H1 (cell line): Measurements from ENCODE around the gene LBP. TPM values are rescaled to one million over a fixed set of nuclear protein-coding genes. Genes with fewer than 3 reads are reported as not detected.

Experiments
- CTCF ChIA-PET: fragments of 300-600 bp; sonication (Branson Sonifier 250); formaldehyde crosslinking; loops from one replicate; lab custom pipeline; 2021; ENCODE audit not compliant: partially characterized antibody; lab: Charles Lee
- POLR2A ChIA-PET: fragments of 300-600 bp; sonication (Branson Sonifier 250); formaldehyde crosslinking; loops from one replicate; lab custom pipeline; 2021; ENCODE audit warnings: inconsistent platforms; ENCODE audit not compliant: partially characterized antibody; lab: Charles Lee
- DNase-seq, 2 experiments: peaks; one replicate each; pipeline versions ENCODE4 v3.0.0 to v3.0.0-alpha.2; 2010 to 2022; ENCODE audit warnings: low spot score in 2 of 2, low read depth in 1 of 2, mixed read lengths in 1 of 2
- FAIRE-seq: peaks from 2 replicates; lab custom pipeline; 2011; peaks lifted over from hg19 to GRCh38; lab: Jason Lieb, UNC
- H2AFZ ChIP-seq: 2 replicates; pipeline ENCODE4 v1.8.1; 2012; ENCODE audit warnings: low read length, inconsistent platforms
- H2AK5ac ChIP-seq: 2 replicates; pipeline ENCODE4 v1.6.1; 2013; ENCODE audit warnings: low read depth, low read length
- H2BK120ac ChIP-seq: replicated peaks from 2 replicates; pipeline ENCODE3; 2013; ENCODE audit warnings: low read depth, low read length, inconsistent platforms
- H2BK12ac ChIP-seq: 2 replicates; pipeline ENCODE4 v1.6.1; 2013; ENCODE audit warnings: low read depth, low read length
- H2BK15ac ChIP-seq: 2 replicates; pipeline ENCODE4 v1.6.1; 2013; ENCODE audit warnings: low read length
- H2BK20ac ChIP-seq: 2 replicates; pipeline ENCODE4 v1.6.1; 2013; ENCODE audit warnings: low read length
- H2BK5ac ChIP-seq: 2 replicates; pipeline ENCODE4 v1.6.1; 2013; ENCODE audit warnings: low read depth, low read length
- H3K14ac ChIP-seq: 2 replicates; pipeline ENCODE4 v1.6.1; 2013; ENCODE audit warnings: inconsistent platforms; ENCODE audit not compliant: insufficient read length
- H3K18ac ChIP-seq: 2 replicates; pipeline ENCODE4 v1.6.1; 2013; ENCODE audit warnings: low read length; ENCODE audit errors: extremely low read depth
- H3K23ac ChIP-seq: 2 replicates; pipeline ENCODE4 v1.6.1; 2013; ENCODE audit warnings: inconsistent platforms; ENCODE audit not compliant: insufficient read length
- H3K23me2 ChIP-seq: 2 replicates; pipeline ENCODE4 v1.6.1; 2013; ENCODE audit warnings: low read depth, low read length
- H3K27ac ChIP-seq: 2 replicates; pipeline ENCODE4 v1.6.1; 2011; ENCODE audit warnings: low read depth, low read length, inconsistent platforms
- H3K27me3 ChIP-seq, 4 experiments: replicated peaks in 1 of 4; 1 replicate in 1 of 4; 2 replicates in 3 of 4; pipeline versions ENCODE4 v1.6.1 to v1.8.1; 2011 to 2013; ENCODE audit warnings: low read length in 3 of 4, mild to moderate bottlenecking in 3 of 4, inconsistent platforms in 2 of 4, mixed read lengths in 2 of 4, moderate library complexity in 1 of 4; ENCODE audit not compliant: control insufficient read depth in 3 of 4, insufficient read depth in 3 of 4; ENCODE audit errors: extremely low read depth in 1 of 4
- H3K36me3 ChIP-seq, 4 experiments: 2 replicates each; pipeline versions ENCODE4 v1.6.1 to v1.8.1; 2011 to 2013; ENCODE audit warnings: mild to moderate bottlenecking in 4 of 4, low read length in 3 of 4, moderate library complexity in 2 of 4, control low read depth in 1 of 4, inconsistent platforms in 1 of 4; ENCODE audit not compliant: insufficient read depth in 4 of 4, control insufficient read depth in 2 of 4
- H3K4ac ChIP-seq: replicated peaks from 2 replicates; pipeline ENCODE3; 2013; ENCODE audit warnings: low read length, low read depth, mixed read lengths, inconsistent platforms; ENCODE audit not compliant: insufficient read length
- H3K4me1 ChIP-seq, 4 experiments: replicated peaks in 1 of 4; 1 replicate in 1 of 4; 2 replicates in 3 of 4; pipeline versions ENCODE4 v1.6.1 to v1.8.1; 2011 to 2013; ENCODE audit warnings: low read length in 3 of 4, inconsistent platforms in 2 of 4, mixed read lengths in 1 of 4; ENCODE audit not compliant: insufficient read depth in 4 of 4, control insufficient read depth in 3 of 4
- H3K4me2 ChIP-seq, 2 experiments: 2 replicates each; pipeline versions ENCODE4 v1.6.1 to v1.8.1; 2011 to 2013; ENCODE audit warnings: low read depth in 2 of 2, low read length in 2 of 2, control low read depth in 1 of 2, inconsistent platforms in 1 of 2, mild to moderate bottlenecking in 1 of 2; ENCODE audit not compliant: insufficient read depth in 1 of 2
- H3K4me3 ChIP-seq, 4 experiments: fragments of 200-600, 300-600 bp in 1 of 4; sonication (generic), shearing (Covaris generic), sonication (Bioruptor Twin) in 1 of 4; 2 replicates each; pipeline versions ENCODE4 v1.5.1 to v1.8.1; 2011 to 2016; ENCODE audit warnings: low read length in 4 of 4, low read depth in 3 of 4, control low read depth in 2 of 4, inconsistent platforms in 2 of 4, mild to moderate bottlenecking in 2 of 4, mixed read lengths in 1 of 4, moderate library complexity in 1 of 4; ENCODE audit not compliant: insufficient read depth in 2 of 4; ENCODE audit errors: extremely low read depth in 1 of 4
- H3K56ac ChIP-seq: replicated peaks from 2 replicates; pipeline ENCODE3; 2013; ENCODE audit warnings: low read depth, mild to moderate bottlenecking, mixed read lengths, low read length, inconsistent platforms; ENCODE audit not compliant: insufficient read length
- H3K79me1 ChIP-seq: 2 replicates; pipeline ENCODE4 v1.6.1; 2013; ENCODE audit warnings: low read depth, low read length, control low read depth
- H3K79me2 ChIP-seq, 2 experiments: 2 replicates each; pipeline versions ENCODE4 v1.6.1 to v1.8.1; 2012 to 2013; ENCODE audit warnings: low read length in 2 of 2, mild to moderate bottlenecking in 2 of 2, inconsistent platforms in 1 of 2; ENCODE audit not compliant: insufficient read depth in 2 of 2, control insufficient read depth in 1 of 2
- H3K9ac ChIP-seq, 4 experiments: replicated peaks in 1 of 4; 1 replicate in 1 of 4; 2 replicates in 3 of 4; pipeline versions ENCODE4 v1.6.1 to v1.8.1; 2011 to 2013; ENCODE audit warnings: low read depth in 3 of 4, low read length in 3 of 4, control low read depth in 2 of 4, mild to moderate bottlenecking in 2 of 4, moderate library complexity in 2 of 4, inconsistent platforms in 1 of 4; ENCODE audit errors: extremely low read depth in 1 of 4
- H3K9me3 ChIP-seq, 2 experiments: 2 replicates each; pipeline versions ENCODE4 v1.6.1 to v1.8.1; 2012 to 2013; ENCODE audit warnings: mild to moderate bottlenecking in 2 of 2, moderate library complexity in 2 of 2, control low read depth in 1 of 2, inconsistent platforms in 1 of 2, low read depth in 1 of 2, low read length in 1 of 2, mixed read lengths in 1 of 2; ENCODE audit not compliant: insufficient read depth in 2 of 2
- H4K20me1 ChIP-seq, 2 experiments: replicated peaks in 1 of 2; 2 replicates each; pipeline versions ENCODE3 to v1.8.1; 2011 to 2013; ENCODE audit warnings: inconsistent platforms in 2 of 2, low read length in 2 of 2, mild to moderate bottlenecking in 1 of 2; ENCODE audit not compliant: insufficient read depth in 2 of 2, control insufficient read depth in 1 of 2
- H4K5ac ChIP-seq: 2 replicates; pipeline ENCODE4 v1.6.1; 2013; ENCODE audit warnings: low read length, low read depth, mixed read lengths, inconsistent platforms; ENCODE audit not compliant: insufficient read length
- H4K8ac ChIP-seq: 2 replicates; pipeline ENCODE4 v1.8.0; 2013; ENCODE audit warnings: mild to moderate bottlenecking, moderate library complexity, low read length, inconsistent platforms; ENCODE audit not compliant: insufficient read depth; ENCODE audit errors: extremely low read depth
- H4K91ac ChIP-seq: replicated peaks from 2 replicates; pipeline ENCODE3; 2013; ENCODE audit warnings: low read length, mixed read lengths, inconsistent platforms; ENCODE audit not compliant: insufficient read length
- CEBPB ChIP-seq: IDR thresholded peaks from 2 replicates; pipeline ENCODE4 v1.6.1; 2012; ENCODE audit warnings: low read depth, low read length
- FOSL1 ChIP-seq: IDR thresholded peaks from 2 replicates; pipeline ENCODE4 v1.6.1; 2011; ENCODE audit warnings: mild to moderate bottlenecking, low read depth, low read length, moderate library complexity; ENCODE audit not compliant: insufficient read depth
- KDM1A ChIP-seq: fragments of 200-600, 300-600 bp; sonication (generic); IDR thresholded peaks from 2 replicates; pipeline ENCODE4 v1.7.1; 2016; ENCODE audit warnings: mild to moderate bottlenecking, low read length, borderline replicate concordance
- KDM4A ChIP-seq: IDR thresholded peaks from one replicate; pipeline ENCODE4 v1.7.1; 2012; ENCODE audit warnings: low read depth, mild to moderate bottlenecking, moderate library complexity, low read length, inconsistent platforms; ENCODE audit not compliant: severe bottlenecking
- NANOG ChIP-seq: IDR thresholded peaks from 2 replicates; pipeline ENCODE4 v1.6.1; 2011; ENCODE audit warnings: low read length, low read depth, mild to moderate bottlenecking, inconsistent platforms; ENCODE audit not compliant: insufficient read depth, poor library complexity, severe bottlenecking
- SAP30 ChIP-seq: fragments of 300-600 bp; sonication (generic); IDR thresholded peaks from 2 replicates; pipeline ENCODE4 v1.7.1; 2012; ENCODE audit warnings: low read length, moderate library complexity, mild to moderate bottlenecking, inconsistent platforms; ENCODE audit not compliant: insufficient read depth, insufficient replicate concordance
- SIN3A ChIP-seq, 2 experiments: IDR thresholded peaks in 1 of 2; conservative IDR thresholded peaks in 1 of 2; 2 replicates each; pipeline ENCODE4 v1.6.1; 2011 to 2012; ENCODE audit warnings: low read length in 2 of 2, improper control_type of control experiment in 1 of 2, low read depth in 1 of 2, mild to moderate bottlenecking in 1 of 2
- SIRT6 ChIP-seq: IDR thresholded peaks from one replicate; pipeline ENCODE4 v1.7.1; 2012; ENCODE audit warnings: low read length, inconsistent platforms
- SP4 ChIP-seq: IDR thresholded peaks from 2 replicates; pipeline ENCODE4 v1.6.1; 2012; ENCODE audit warnings: low read length, inconsistent platforms
- SUZ12 ChIP-seq: fragments of 200-600 bp; sonication (generic); IDR thresholded peaks from 2 replicates; pipeline ENCODE4 v1.6.1; 2012; ENCODE audit warnings: mild to moderate bottlenecking, inconsistent platforms, low read length, moderate library complexity, mixed read lengths
- TAF1 ChIP-seq: IDR thresholded peaks from 2 replicates; pipeline ENCODE4 v1.6.1; 2011; ENCODE audit warnings: mild to moderate bottlenecking, low read depth, low read length
- TAF7 ChIP-seq: optimal IDR thresholded peaks from 2 replicates; pipeline ENCODE3; 2011; ENCODE audit warnings: low read depth, mild to moderate bottlenecking, inconsistent platforms, low read length, moderate library complexity, borderline replicate concordance
- TCF12 ChIP-seq: IDR thresholded peaks from 2 replicates; pipeline ENCODE4 v1.6.1; 2011; ENCODE audit warnings: low read depth, mild to moderate bottlenecking, low read length
- TEAD4 ChIP-seq: IDR thresholded peaks from 2 replicates; pipeline ENCODE4 v1.6.1; 2012; ENCODE audit warnings: low read depth, low read length, inconsistent platforms, mixed read lengths
- ZNF274 ChIP-seq: IDR thresholded peaks from 2 replicates; pipeline ENCODE4 v1.7.0; 2012; ENCODE audit warnings: low read length, borderline replicate concordance; ENCODE audit errors: extremely low read depth
- WGBS, 2 experiments: shearing (Covaris generic) in 1 of 2; methylation state at CpG; one replicate each; pipeline versions ENCODE4 v1.1.6 to v1.1.7; 2013 to 2015; ENCODE audit warnings: low lambda C conversion rate in 2 of 2, mixed read lengths in 2 of 2, inconsistent platforms in 1 of 2, low coverage in 1 of 2, missing lambda C conversion rate in 1 of 2; ENCODE audit not compliant: insufficient replicate concordance in 2 of 2, insufficient coverage in 1 of 2, insufficient read length in 1 of 2; ENCODE audit errors: extremely low coverage in 1 of 2, missing lambda C conversion rate in 1 of 2; 5-methylcytosine and 5-hydroxymethylcytosine counted together
- polyA plus RNA-seq, 7 experiments: library from polyadenylated mRNA; depleted of rRNA in 3 of 7; stranded (reverse) in 5 of 7; unstranded in 2 of 7; fragments of >200 nt in 5 of 7; fragments of 200-250 nt in 2 of 7; gene quantifications; 1 replicate in 5 of 7; 2 replicates in 1 of 7; 4 replicates in 1 of 7; pipeline versions ENCODE4 v1.2.1 to v1.2.3, GENCODE V29; 2011 to 2013; ENCODE audit warnings: missing spikeins in 2 of 7, mixed read lengths in 2 of 7
- total RNA-seq: library from RNA; stranded (reverse); fragmentation: NEBNext Ultra II Directional; extraction: Animal tissue kit (Norgen Biotek cat#: 25700); gene quantifications from 2 replicates; pipeline ENCODE4 v1.2.1, GENCODE V29; 2021

Gene LBP
- total and polyA plus RNA-seq, 2 of the 8 experiments (the other 6 are each of a cell fraction or from before 2014, with no cell fraction given), result 0.60 to 0.63 TPM

DNA sequence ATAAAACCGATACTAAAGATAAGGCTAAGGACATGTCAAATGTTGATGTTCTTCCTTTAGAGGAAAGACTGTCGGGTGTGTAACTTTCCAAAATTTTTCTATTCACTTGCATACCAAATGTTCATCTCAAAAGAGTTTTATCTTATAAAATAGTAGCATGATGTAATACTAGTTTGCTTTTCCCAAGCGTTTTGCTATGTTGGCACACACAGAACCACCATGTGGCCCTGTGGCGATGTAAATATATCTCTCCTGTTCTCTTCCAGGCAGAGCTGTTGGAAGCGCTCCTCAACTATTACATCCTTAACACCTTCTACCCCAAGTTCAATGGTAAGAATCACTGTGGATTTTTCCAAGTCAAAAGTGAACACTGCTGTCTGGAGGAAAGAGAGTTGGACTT, 26.5 kb downstream of the LBP start:
- no peak overlapping the region for H3K9ac ChIP-seq
- H3K27ac ChIP-seq, result no peak overlapping the region
- no peaks in the 10 kb centered on the region for H3K79me1 ChIP-seq
- no peak overlapping the region for H4K5ac ChIP-seq
- WGBS, 2 experiments, result 94% methylated on average over 5 of the region's 5 CpGs; no CpG with 5 or more reads in 1 of the 2 experiments
- H3K36me3 ChIP-seq, result no peaks in the 10 kb centered on the region
- H4K20me1 ChIP-seq, result no peaks in the 10 kb centered on the region
- H3K14ac ChIP-seq, result no peak overlapping the region
- FAIRE-seq, result no peak
- H4K91ac ChIP-seq, result no peak overlapping the region
- ChIA-PET POLR2A (interaction anchor here (1.0 to 1.4 kb wide), 2 partner anchors 43 to 100 kb away, joined by 3 to 4 read pairs; partner anchors contain the start of gene RALGAPB), CTCF (interaction anchor here (1.1 to 9.9 kb wide), 8 partner anchors 9 to 36 kb away, joined by 3 to 90 read pairs (median 3); no protein-coding TSS in a partner anchor)
- DNase-seq, result no peak
- peaks cover 0 to 3% (median 0%) of the 10 kb centered on the region in 4 experiments; a peak in 1 of 7 replicates for H3K4me1 ChIP-seq
- H3K4me2 ChIP-seq, result no peak overlapping the region
- no peak overlapping the region for H3K4ac ChIP-seq
- H3K18ac ChIP-seq, result no peak overlapping the region
- H2BK5ac ChIP-seq, result no peak overlapping the region
- no peaks in the 10 kb centered on the region for H3K23me2 ChIP-seq
- no peaks in the 10 kb centered on the region for H3K79me2 ChIP-seq
- no peak overlapping the region for H2BK12ac ChIP-seq
- H2BK15ac ChIP-seq, result no peak overlapping the region
- no peak overlapping the region for H2BK20ac ChIP-seq
- H2AFZ ChIP-seq, result no peak overlapping the region
- H4K8ac ChIP-seq, result no peak overlapping the region
- no peak overlapping the region for H3K4me3 ChIP-seq
- no peak overlapping the region for H2BK120ac ChIP-seq
- H3K23ac ChIP-seq, result no peak overlapping the region
- H3K27me3 ChIP-seq, result no peaks in the 10 kb centered on the region; a peak in 1 of 7 replicates
- no peak overlapping the region for H3K56ac ChIP-seq
- H3K9me3 ChIP-seq, result no peaks in the 10 kb centered on the region
- H2AK5ac ChIP-seq, result no peak overlapping the region
- TF ChIP-seq TEAD4, result no peak
- TF ChIP-seq FOSL1, result no peak
- no peak for TF ChIP-seq SP4
- TF ChIP-seq SIRT6, result no peak
- no peak for TF ChIP-seq KDM1A
- no peak for TF ChIP-seq SIN3A (conservative IDR thresholded peaks at IDR 0.05 in 1 of 2, IDR thresholded peaks at IDR 0.05 in 1 of 2; ENCODE audit: low read depth in 1 of 2, low read length in 2 of 2)
- no peak for TF ChIP-seq SUZ12
- no peak for TF ChIP-seq NANOG
- TF ChIP-seq KDM4A, result no peak
- TF ChIP-seq TAF7, result no peak
- no peak for TF ChIP-seq ZNF274
- no peak for TF ChIP-seq CEBPB
- no peak for TF ChIP-seq SAP30
- TF ChIP-seq TAF1, result no peak
- TF ChIP-seq TCF12, result no peak
